ENCODE measurements around the gene SMC1A.
"Not testable (repeated sequence)": the region's sequence is repeated elsewhere in the genome, so short reads cannot be mapped to it uniquely, and the experiment has no call there.

The SMC1A gene

GRCh38 chrX:53422086-53422860 lies at the start of gene SMC1A:
TSS of gene SMC1A (minus strand) at chrX:53422654. CDS start at chrX:53422600, 54 bp downstream.
- DNase-seq = peak; percentile 98

GRCh38 chrX:53471346-53471745 lies 48.9 kb upstream of the SMC1A start:
- no peak for DNase-seq

- not testable (repeated sequence) for DNase-seq
These were observed 46.2 kb upstream of the SMC1A start for GRCh38 chrX:53468659-53469058.

- DNase-seq = peak; percentile 5
These were observed 35.6 kb upstream of the SMC1A start for GRCh38 chrX:53458082-53458481.

GRCh38 chrX:53456254-53456653 lies 33.8 kb upstream of the SMC1A start:
- no peak for DNase-seq

- peak; percentile 14 for DNase-seq
These were observed 30.4 kb upstream of the SMC1A start for GRCh38 chrX:53452812-53453211.

- DNase-seq = no peak
These were observed 27.2 kb upstream of the SMC1A start for GRCh38 chrX:53449632-53450031.

GRCh38 chrX:53447441-53447840 lies 25.0 kb upstream of the SMC1A start:
- DNase-seq = no peak

- peak; percentile 62 for DNase-seq
These were observed 23.5 kb upstream of the SMC1A start for GRCh38 chrX:53445977-53446376.

GRCh38 chrX:53442322-53442631 lies 19.8 kb upstream of the SMC1A start:
- DNase-seq = peak; percentile 1

GRCh38 chrX:53441531-53442321 lies 19.3 kb upstream of the SMC1A start:
- DNase-seq = no peak

- no peak for DNase-seq
These were observed 18.4 kb upstream of the SMC1A start for GRCh38 chrX:53440621-53441517.

- DNase-seq = no peak
These were observed 17.6 kb upstream of the SMC1A start for GRCh38 chrX:53440101-53440500.

GRCh38 chrX:53438832-53439230 lies 16.4 kb upstream of the SMC1A start:
- no peak for DNase-seq

- DNase-seq = peak; percentile 16
These were observed 15.8 kb upstream of the SMC1A start for GRCh38 chrX:53438174-53438831.

- DNase-seq = no peak
These were observed 14.8 kb upstream of the SMC1A start for GRCh38 chrX:53437206-53437605.

GRCh38 chrX:53435997-53436396 lies 13.5 kb upstream of the SMC1A start:
- DNase-seq = peak; percentile 78

GRCh38 chrX:53433651-53434639 lies 11.5 kb upstream of the SMC1A start, which contains the start of gene HSD17B10:
TSS of gene HSD17B10 (minus strand) at chrX:53434370. CDS start at chrX:53434345, 25 bp downstream.
- peak; percentile 93 for DNase-seq

- DNase-seq = no peak
These were observed 7.8 kb upstream of the SMC1A start for GRCh38 chrX:53430231-53430630.

GRCh38 chrX:53429755-53430154 lies 7.3 kb upstream of the SMC1A start:
- no peak for DNase-seq

GRCh38 chrX:53422861-53423306 lies 430 bp upstream of the SMC1A start, which contains the start of gene RIBC1:
TSS of gene RIBC1 (plus strand) at chrX:53422873. CDS start at chrX:53426277, 3,404 bp downstream.
- no peak for DNase-seq

Data from OCI-M1 (cell line).